HG03196 (cell line): Measurements from ENCODE around the gene EIF4G3.

Experiments
- ATAC-seq: cut with Tn5 transposase; IDR thresholded peaks from one replicate; pipeline ENCODE4 v1.9.1; 2021; ENCODE audit not compliant: unreplicated experiment

The EIF4G3 gene

GRCh38 chr1:20786253-20787028 is 390.3 kb downstream of the EIF4G3 start:
- ATAC-seq = peak; percentile 71

GRCh38 chr1:20785907-20786252 is 390.8 kb downstream of the EIF4G3 start:
- ATAC-seq = peak; percentile 3

GRCh38 chr1:20775700-20776099 is 401.0 kb downstream of the EIF4G3 start:
- ATAC-seq = no peak

- no peak for ATAC-seq
Measured at GRCh38 chr1:20771780-20772179, 404.9 kb downstream of the EIF4G3 start.

- no peak for ATAC-seq
Measured at GRCh38 chr1:20770314-20771087, 406.2 kb downstream of the EIF4G3 start.

- ATAC-seq = no peak
Measured at GRCh38 chr1:20767271-20767670, 409.4 kb downstream of the EIF4G3 start.

- no peak for ATAC-seq
Measured at GRCh38 chr1:20763417-20763816, 413.3 kb downstream of the EIF4G3 start.

- no peak for ATAC-seq
Measured at GRCh38 chr1:20760322-20760721, 416.4 kb downstream of the EIF4G3 start.
